HepG2 (cell line): ENCODE results near the gene ANKRD11. TPM values are rescaled to one million over a fixed set of nuclear protein-coding genes. Genes with fewer than 3 reads are reported as not detected.

Experiments
- ATAC-seq: fragments of 200-7000 bp; cut with Tn5 transposase; 3 replicates; pipeline ENCODE4 v1.9.1; 2020; ENCODE audit warnings: mild to moderate bottlenecking, moderate library complexity
- BruUV-seq: library from RNA; stranded (reverse); fragments of 400-500 nt; replicated peaks from 2 replicates; lab custom pipeline; 2021; lab: Mats Ljungman, UMichigan
- CTCF ChIA-PET: fragments of 300-600 bp; formaldehyde crosslinking; extraction: SDS; loops from one replicate; lab custom pipeline; 2021; ENCODE audit warnings: low total read pairs, inconsistent platforms, low intra/inter-chr PET ratio; lab: Yijun Ruan, JAX
- POLR2A ChIA-PET: fragments of 350-600 bp; sonication (Branson Sonifier 250); formaldehyde crosslinking; loops from one replicate; lab custom pipeline; 2020; ENCODE audit warnings: antibody characterized with exemption, inconsistent platforms; lab: Yijun Ruan, JAX
- DNase-seq: peaks from one replicate; pipeline ENCODE4 v3.0.0-alpha.2; 2015; ENCODE audit warnings: low spot score
- FAIRE-seq: peaks from 3 replicates; lab custom pipeline; 2011; peaks lifted over from hg19 to GRCh38; lab: Jason Lieb, UNC
- H2AFZ ChIP-seq: one replicate; pipeline ENCODE4 v1.6.1; 2011; ENCODE audit warnings: low read length, inconsistent platforms
- H3K27ac ChIP-seq: fragments of 300-600 bp; 3 replicates; pipeline ENCODE4 v1.8.0; 2011; ENCODE audit warnings: mixed run types, mild to moderate bottlenecking, mixed read lengths, low read length, inconsistent platforms; ENCODE audit not compliant: insufficient read depth; ENCODE audit errors: extremely low read length
- H3K27me3 ChIP-seq, 2 experiments: fragments of 200-600 bp in 1 of 2; 2 replicates in 1 of 2; 3 replicates in 1 of 2; pipeline versions ENCODE4 v1.6.0 to v1.8.0; 2011; ENCODE audit warnings: low read length in 2 of 2, mild to moderate bottlenecking in 2 of 2, moderate library complexity in 2 of 2, inconsistent platforms in 1 of 2; ENCODE audit not compliant: insufficient read depth in 2 of 2, control insufficient read depth in 1 of 2
- H3K36me3 ChIP-seq, 2 experiments: fragments of 200-600 bp in 1 of 2; replicated peaks in 1 of 2; 2 replicates in 1 of 2; 3 replicates in 1 of 2; pipeline versions ENCODE4 v1.5.1 to v1.8.0; 2011; ENCODE audit warnings: low read length in 2 of 2, inconsistent platforms in 1 of 2; ENCODE audit not compliant: insufficient read depth in 2 of 2, control insufficient read depth in 1 of 2
- H3K4me1 ChIP-seq: 2 replicates; pipeline ENCODE4 v1.5.1; 2012; ENCODE audit warnings: low read length, inconsistent platforms; ENCODE audit not compliant: insufficient read depth
- H3K4me2 ChIP-seq: 2 replicates; pipeline ENCODE4 v1.6.0; 2011; ENCODE audit warnings: low read depth, low read length, inconsistent platforms
- H3K4me3 ChIP-seq, 3 experiments: fragments of 200-600 bp in 1 of 3; sonication (generic), shearing (Covaris generic) in 1 of 3; replicated peaks in 1 of 3; 2 replicates each; pipeline ENCODE4 v1.5.1; 2011 to 2016; ENCODE audit warnings: low read length in 3 of 3, inconsistent platforms in 2 of 3, low read depth in 2 of 3, mild to moderate bottlenecking in 2 of 3, control low read depth in 1 of 3, mixed read lengths in 1 of 3; ENCODE audit not compliant: insufficient read depth in 1 of 3
- H3K79me2 ChIP-seq: one replicate; pipeline ENCODE4 v1.6.1; 2011; ENCODE audit warnings: low read length, inconsistent platforms; ENCODE audit not compliant: insufficient read depth
- H3K9ac ChIP-seq: 2 replicates; pipeline ENCODE4 v1.6.0; 2011; ENCODE audit warnings: mild to moderate bottlenecking, low read depth, low read length, inconsistent platforms; ENCODE audit not compliant: insufficient read depth
- H3K9me3 ChIP-seq: 2 replicates; pipeline ENCODE4 v1.5.1; 2012; ENCODE audit warnings: mild to moderate bottlenecking, low read length
- H4K20me1 ChIP-seq: 2 replicates; pipeline ENCODE4 v1.6.0; 2011; ENCODE audit warnings: inconsistent platforms, mild to moderate bottlenecking, low read length, moderate library complexity; ENCODE audit not compliant: insufficient read depth
- AGO2 ChIP-seq: fragments of 200-400 bp; formaldehyde crosslinking; optimal IDR thresholded peaks from 2 replicates; pipeline ENCODE3; 2017; ENCODE audit warnings: mild to moderate bottlenecking, low read depth, low read length, moderate library complexity
- ARID4A ChIP-seq: sonication (generic); formaldehyde crosslinking; IDR thresholded peaks from 2 replicates; pipeline ENCODE4 v1.5.0; 2020; ENCODE audit warnings: mild to moderate bottlenecking, missing genetic modification reagents, borderline replicate concordance
- MAFF ChIP-seq: IDR thresholded peaks from 2 replicates; pipeline ENCODE4 v1.6.1; 2011; ENCODE audit warnings: low read depth, low read length, improper control_type of control experiment
- MAFK ChIP-seq, 2 experiments: IDR thresholded peaks in 1 of 2; conservative IDR thresholded peaks in 1 of 2; 2 replicates each; pipeline ENCODE4 v1.6.1; 2011; ENCODE audit warnings: improper control_type of control experiment in 2 of 2, low read length in 2 of 2
- POLR2G ChIP-seq: fragments of 200-400 bp; formaldehyde crosslinking; IDR thresholded peaks from 2 replicates; pipeline ENCODE4 v1.6.1; 2018; ENCODE audit warnings: mild to moderate bottlenecking, low read depth, low read length, moderate library complexity
- RBM22 ChIP-seq: fragments of 200-400 bp; formaldehyde crosslinking; optimal IDR thresholded peaks from 2 replicates; pipeline ENCODE3; 2017; ENCODE audit warnings: mild to moderate bottlenecking, low read length, moderate library complexity
- TSC22D2 ChIP-seq: sonication (generic); formaldehyde crosslinking; IDR thresholded peaks from 2 replicates; pipeline ENCODE4 v1.5.1; 2020; ENCODE audit warnings: missing genetic modification reagents, mild to moderate bottlenecking, borderline replicate concordance
- YY1 ChIP-seq: IDR thresholded peaks from 2 replicates; pipeline ENCODE4 v1.6.1; 2011; ENCODE audit warnings: low read length, low read depth, moderate library complexity, mild to moderate bottlenecking; ENCODE audit not compliant: insufficient read depth, insufficient replicate concordance
- ZNF83 ChIP-seq: sonication (generic); formaldehyde crosslinking; IDR thresholded peaks from 2 replicates; pipeline ENCODE4 v1.4.0; 2020; ENCODE audit warnings: missing genetic modification reagents, mild to moderate bottlenecking, borderline replicate concordance
- WGBS: methylation state at CpG from one replicate; pipeline ENCODE4 v1.1.6; 2017; ENCODE audit warnings: low lambda C conversion rate; 5-methylcytosine and 5-hydroxymethylcytosine counted together
- in situ Hi-C: cut with HindIII; loops from 2 replicates; pipeline ENCODE4 v1.10.0; 2017; ENCODE audit warnings: low pct_unique_long_range_greater_than_20kb; ENCODE audit not compliant: extremely low pct_ligation_motif_present
- intact Hi-C: fragments of 100-400 bp; cut with micrococcal nuclease; formaldehyde crosslinking; loops from one replicate; pipeline ENCODE4 v1.10.0; 2022; ENCODE audit not compliant: unreplicated experiment
- polyA plus RNA-seq, 8 experiments: library from polyadenylated mRNA; depleted of rRNA in 3 of 8; stranded (reverse) in 7 of 8; unstranded in 1 of 8; fragments of >200 nt; fragmentation: Illumina TruSeq in 4 of 8; extraction: Trizol in 4 of 8; gene quantifications; 2 replicates each; pipeline versions ENCODE4 v1.2.1 to v1.2.3, GENCODE V29; 2011 to 2016; ENCODE audit warnings: low read depth in 4 of 8, missing spikeins in 1 of 8, mixed read lengths in 1 of 8; ENCODE audit not compliant: insufficient read depth in 1 of 8
- total RNA-seq, 5 experiments: library from RNA; depleted of rRNA; stranded (reverse); fragments of >200 nt; fragmentation: Illumina TruSeq; extraction: Trizol; gene quantifications; 2 replicates each; pipeline ENCODE4 v1.2.3, GENCODE V29; 2016; ENCODE audit warnings: low read depth in 1 of 5

Gene ANKRD11
- total and polyA plus RNA-seq, 2 of the 13 experiments (the other 11 are each of a cell fraction or from before 2014, with no cell fraction given): 21.4 to 38.4 TPM

DNA sequence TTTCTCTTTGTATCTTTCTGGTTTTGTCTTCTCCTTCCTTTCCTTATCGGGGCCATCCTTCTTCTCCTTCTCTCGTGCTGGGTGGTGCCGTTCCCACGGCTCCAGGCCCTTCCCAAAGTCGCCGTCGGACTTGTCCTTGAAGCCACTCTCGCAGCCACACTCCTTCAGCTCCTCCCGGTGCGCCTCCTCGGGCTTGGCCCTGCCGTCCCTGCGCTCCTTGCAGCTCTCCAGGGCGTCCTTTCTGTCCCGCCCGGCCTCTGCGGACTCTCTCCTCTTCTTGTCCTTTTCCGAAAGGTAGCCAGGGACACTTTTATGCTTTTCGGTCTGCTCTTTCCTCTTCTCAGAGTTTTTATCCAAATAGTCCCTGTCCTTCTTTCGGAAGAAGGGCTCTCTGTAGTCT is 206.9 kb downstream of the ANKRD11 start:
- Histone ChIP-seq H3K36me3 (peaks cover 57 to 89% of the 10 kb centered on the region in 2 experiments), H3K27ac (no peak overlapping the region), H3K9me3 (no peaks in the 10 kb centered on the region), H3K4me3 (no peak overlapping the region), H3K27me3 (no peaks in the 10 kb centered on the region), H3K4me2 (no peak overlapping the region)
- ChIA-PET CTCF (no interaction called here), POLR2A (no interaction called here)
- WGBS: 91% methylated on average over 20 of the region's 20 CpGs
- DNase-seq: no peak
- BruUV-seq: no TSS peak
- FAIRE-seq: no peak
- no peak for ATAC-seq
- peak; percentile 24; the same call in 1 of the 2 replicates for TF ChIP-seq POLR2G
- TF ChIP-seq RBM22: peak; percentile 94
- TF ChIP-seq ZNF83 (CRISPR knock-in tag): no peak
- peak; percentile 64 for TF ChIP-seq AGO2
- TF ChIP-seq, all 625 proteins: peak for 3
- Histone ChIP-seq H3K4me1 (no peaks in the 10 kb centered on the region), H3K79me2 (no peaks in the 10 kb centered on the region), H3K9ac (no peak overlapping the region), H4K20me1 (no peaks in the 10 kb centered on the region; the same call in 1 of the 2 replicates), H2AFZ (no peak overlapping the region)
- in situ Hi-C loops (no loop called here), intact Hi-C loops (no loop called here)

DNA sequence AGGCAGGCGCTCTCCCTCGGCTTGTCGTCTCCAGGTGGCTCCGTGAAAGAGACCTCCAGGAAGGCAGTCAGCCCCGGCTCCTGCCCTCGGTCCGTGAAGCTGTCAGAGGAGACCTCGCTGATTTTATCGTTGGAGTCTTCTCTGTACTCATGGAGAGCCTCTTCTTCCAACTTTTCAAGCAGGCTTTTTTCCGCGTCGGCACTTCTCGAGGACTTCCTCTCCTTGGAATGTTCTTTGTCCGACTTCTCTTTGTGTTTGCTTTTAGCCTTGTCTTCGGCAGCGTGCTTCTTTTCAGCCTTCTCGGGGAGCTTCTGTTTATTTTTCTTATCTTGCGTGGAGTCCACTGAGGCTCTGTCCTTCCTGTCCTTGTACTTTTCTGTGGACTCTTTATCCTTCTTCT is 207.8 kb downstream of the ANKRD11 start:
- in situ Hi-C loops: no loop called here
- peaks cover 54 to 89% of the 10 kb centered on the region in 2 experiments for H3K36me3 ChIP-seq
- no peak overlapping the region for H2AFZ ChIP-seq
- BruUV-seq: no TSS peak
- no peak overlapping the region for H3K4me2 ChIP-seq
- H3K27me3 ChIP-seq: no peaks in the 10 kb centered on the region
- ATAC-seq: no peak
- WGBS: 94% methylated on average over 18 of the region's 18 CpGs
- no peak overlapping the region for H3K4me3 ChIP-seq
- H3K4me1 ChIP-seq: no peaks in the 10 kb centered on the region
- TF ChIP-seq YY1: no peak
- TF ChIP-seq RBM22: peak; percentile 47
- no peak for TF ChIP-seq TSC22D2 (CRISPR knock-in tag)
- peak; percentile 65 to 73 for TF ChIP-seq MAFK (conservative IDR thresholded peaks at IDR 0.05 in 1 of 2, IDR thresholded peaks at IDR 0.05 in 1 of 2; ENCODE audit: low read length in 2 of 2)
- no peak for TF ChIP-seq ARID4A (CRISPR knock-in tag)
- peak; percentile 14; the same call in 1 of the 2 replicates for TF ChIP-seq MAFF
- H3K9ac ChIP-seq: no peak overlapping the region
- POLR2A ChIA-PET: no interaction called here
- H3K9me3 ChIP-seq: no peaks in the 10 kb centered on the region
- no peaks in the 10 kb centered on the region; the same call in 1 of the 2 replicates for H4K20me1 ChIP-seq
- no peaks in the 10 kb centered on the region for H3K79me2 ChIP-seq
- DNase-seq: no peak
- CTCF ChIA-PET: no interaction called here
- intact Hi-C loops: no loop called here
- H3K27ac ChIP-seq: no peak overlapping the region
- FAIRE-seq: no peak
